ENCODE measurements around the gene RELB.

Gene RELB

GRCh38 chr19:45023048-45023447 lies 21.8 kb downstream of the RELB start:
- DNase-seq (ENCODE audit: low read depth in 2 of 2), result no peak

- no peak for DNase-seq (ENCODE audit: low read depth in 2 of 2)
Observed at GRCh38 chr19:45025264-45025663, 24.0 kb downstream of the RELB start.

- no peak for DNase-seq (ENCODE audit: low read depth in 2 of 2)
Observed at GRCh38 chr19:45027371-45027770, 26.1 kb downstream of the RELB start.

GRCh38 chr19:45030825-45031224 lies 29.6 kb downstream of the RELB start:
- no peak for DNase-seq (ENCODE audit: low read depth in 2 of 2)

GRCh38 chr19:45032421-45032820 lies 31.2 kb downstream of the RELB start:
- DNase-seq (ENCODE audit: low read depth in 2 of 2), result no peak

GRCh38 chr19:45035755-45036154 lies 34.5 kb downstream of the RELB start:
- DNase-seq (ENCODE audit: low read depth in 2 of 2), result no peak

- DNase-seq (ENCODE audit: low read depth in 2 of 2), result no peak
Observed at GRCh38 chr19:45037393-45038169, 36.3 kb downstream of the RELB start.

GRCh38 chr19:45038931-45039893 lies 37.9 kb downstream of the RELB start, which contains the start of gene CLASRP:
Gene CLASRP (plus strand): TSS chr19:45039045. CDS start chr19:45040213, 1,168 bp downstream.
- DNase-seq (ENCODE audit: low read depth in 2 of 2), result peak; percentile 83 to 87

GRCh38 chr19:45040059-45040771 lies 39.0 kb downstream of the RELB start:
- no peak for DNase-seq (ENCODE audit: low read depth in 2 of 2)

- DNase-seq (ENCODE audit: low read depth in 2 of 2), result no peak
Observed at GRCh38 chr19:45041125-45041524, 39.9 kb downstream of the RELB start.

- DNase-seq (ENCODE audit: low read depth in 2 of 2), result no peak
Observed at GRCh38 chr19:45045671-45046353, 44.5 kb downstream of the RELB start.

- DNase-seq (ENCODE audit: low read depth in 2 of 2), result no peak
Observed at GRCh38 chr19:45046355-45046754, 45.1 kb downstream of the RELB start.

- DNase-seq (ENCODE audit: low read depth in 2 of 2), result no peak
Observed at GRCh38 chr19:45047188-45047797, 46.0 kb downstream of the RELB start.

GRCh38 chr19:45049073-45049736 lies 47.9 kb downstream of the RELB start:
- no peak for DNase-seq (ENCODE audit: low read depth in 2 of 2)

GRCh38 chr19:45050036-45050435 lies 48.8 kb downstream of the RELB start:
- no peak for DNase-seq (ENCODE audit: low read depth in 2 of 2)

GRCh38 chr19:45051929-45052579 lies 50.8 kb downstream of the RELB start:
- no peak for DNase-seq (ENCODE audit: low read depth in 2 of 2)

GRCh38 chr19:45056831-45057230 lies 55.6 kb downstream of the RELB start:
- DNase-seq (ENCODE audit: low read depth in 2 of 2), result no peak

GRCh38 chr19:45057444-45057843 lies 56.2 kb downstream of the RELB start:
- no peak for DNase-seq (ENCODE audit: low read depth in 2 of 2)

GRCh38 chr19:45058622-45059159 lies 57.4 kb downstream of the RELB start:
- DNase-seq (ENCODE audit: low read depth in 2 of 2), result no peak

Data from stimulated activated CD8-positive, alpha-beta memory T cell treated with anti-CD3 and anti-CD28 coated beads, Interleukin-2, amount 100 ng/mL, for 48 hours (primary cell).